A549 (cell line): Measurements from ENCODE around the gene KCNS3. TPM values are rescaled to one million over a fixed set of nuclear protein-coding genes. Genes with fewer than 3 reads are reported as not detected.

ENCODE experiments used
- ATAC-seq, 2 experiments: fragments of 200-7000 bp in 1 of 2; fragments of >200 bp in 1 of 2; cut with Nextera tagmentation in 1 of 2; cut with Tn5 transposase in 1 of 2; 3 replicates each; pipeline versions ENCODE4 v1.8.0 to v1.9.1; 2018 to 2020; ENCODE audit warnings: mild to moderate bottlenecking in 1 of 2, moderate library complexity in 1 of 2
- CTCF ChIA-PET: fragments of 300-600 bp; sonication (Branson Sonifier 250); formaldehyde crosslinking; extraction: SDS; loops from one replicate; lab custom pipeline; 2021; ENCODE audit warnings: antibody characterized with exemption, inconsistent platforms; lab: Yijun Ruan, JAX
- POLR2A ChIA-PET: fragments of 350-600 bp; formaldehyde crosslinking; extraction: SDS; loops from one replicate; lab custom pipeline; 2021; ENCODE audit warnings: antibody characterized with exemption, inconsistent platforms; lab: Yijun Ruan, JAX
- DNase-seq, 2 experiments: peaks; one replicate each; pipeline versions ENCODE4 v3.0.0 to v3.0.0-alpha.2; 2011 to 2016; ENCODE audit warnings: low read depth in 1 of 2, low spot score in 1 of 2
- FAIRE-seq: peaks from 2 replicates; lab custom pipeline; 2011; peaks lifted over from hg19 to GRCh38; lab: Jason Lieb, UNC
- H3K27ac ChIP-seq, 2 experiments: fragments of >200 bp; sonication (Bioruptor Twin); formaldehyde crosslinking; 3 replicates each; pipeline ENCODE4 v1.5.1; 2016 to 2017
- H3K4me1 ChIP-seq: fragments of >200 bp; sonication (Bioruptor Twin); formaldehyde crosslinking; 3 replicates; pipeline ENCODE4 v1.6.1; 2016
- H3K4me2 ChIP-seq: fragments of >200 bp; sonication (Bioruptor Twin); formaldehyde crosslinking; 3 replicates; pipeline ENCODE4 v1.6.1; 2016
- H3K4me3 ChIP-seq: fragments of >200 bp; sonication (Bioruptor Twin); formaldehyde crosslinking; 3 replicates; pipeline ENCODE4 v1.5.1; 2016
- H3K9me3 ChIP-seq: fragments of >200 bp; sonication (Bioruptor Twin); formaldehyde crosslinking; 3 replicates; pipeline ENCODE4 v1.6.1; 2016
- BHLHE40 ChIP-seq: IDR thresholded peaks from 2 replicates; pipeline ENCODE4 v1.6.1; 2012; ENCODE audit warnings: low read depth, low read length, inconsistent platforms
- CHD4 ChIP-seq: fragments of 200-600 bp; sonication (generic); IDR thresholded peaks from 2 replicates; pipeline ENCODE4 v1.6.1; 2016; ENCODE audit warnings: antibody characterized with exemption, mild to moderate bottlenecking, borderline replicate concordance
- FOSL2 ChIP-seq, 2 experiments: fragments of 450-650 bp in 1 of 2; fragments of >200 bp in 1 of 2; sonication (Bioruptor Twin) in 1 of 2; formaldehyde crosslinking; IDR thresholded peaks; 2 replicates each; pipeline versions ENCODE4 v1.5.0 to v1.6.1; 2016 to 2020; ENCODE audit warnings: mild to moderate bottlenecking in 1 of 2, moderate library complexity in 1 of 2
- FOXS1 ChIP-seq: fragments of 250-450 bp; sonication (Bioruptor Pico); IDR thresholded peaks from 2 replicates; pipeline ENCODE4 v1.5.0; 2020; ENCODE audit warnings: mild to moderate bottlenecking, moderate library complexity
- PHF8 ChIP-seq: fragments of 200-600 bp; sonication (generic); IDR thresholded peaks from 2 replicates; pipeline ENCODE4 v1.6.1; 2016; ENCODE audit warnings: low read depth, mild to moderate bottlenecking, antibody characterized with exemption, moderate library complexity, borderline replicate concordance
- RAD21 ChIP-seq, 2 experiments: fragments of >200 bp in 1 of 2; sonication (Bioruptor Twin) in 1 of 2; formaldehyde crosslinking in 1 of 2; IDR thresholded peaks in 1 of 2; conservative IDR thresholded peaks in 1 of 2; 2 replicates in 1 of 2; 3 replicates in 1 of 2; pipeline ENCODE4 v1.6.1; 2012 to 2018; ENCODE audit warnings: inconsistent platforms in 1 of 2
- RNF2 ChIP-seq: fragments of 200-600 bp; sonication (generic); IDR thresholded peaks from 2 replicates; pipeline ENCODE4 v1.6.1; 2016; ENCODE audit warnings: low read depth, mild to moderate bottlenecking, antibody characterized with exemption, moderate library complexity, borderline replicate concordance
- WGBS: methylation state at CpG from one replicate; pipeline ENCODE4 v1.1.6; 2017; ENCODE audit errors: missing lambda C conversion rate; 5-methylcytosine and 5-hydroxymethylcytosine counted together
- polyA plus RNA-seq, 4 experiments: library from polyadenylated mRNA; depleted of rRNA in 3 of 4; stranded (reverse); fragments of >200 nt; fragmentation: RNase III in 1 of 4; extraction: RNeasy Plus Mini Kit Qiagen cat#74134 plus additional on column Dnase treatment in 1 of 4; gene quantifications; 2 replicates in 3 of 4; 3 replicates in 1 of 4; pipeline ENCODE4 v1.2.3, GENCODE V29; 2011 to 2017
- TF ChIP-seq, protein P1 (sequence below): fragments of 450-650 bp; IDR thresholded peaks from 2 replicates; pipeline ENCODE4 v1.6.1; 2014; ENCODE audit warnings: antibody characterized with exemption

Gene KCNS3
- polyA plus RNA-seq, 2 of the 4 experiments (the other 2 are of a cell fraction), result 0.70 to 2.1 TPM

GRCh38 chr2:17979707-17980106 is 101.2 kb downstream of the KCNS3 start (continued):
- no peak for TF ChIP-seq RAD21 (conservative IDR thresholded peaks at IDR 0.05 in 1 of 2, IDR thresholded peaks at IDR 0.05 in 1 of 2)
- no peak for TF ChIP-seq RNF2
- no peak for TF ChIP-seq FOXS1 (CRISPR knock-in tag)

DNA sequence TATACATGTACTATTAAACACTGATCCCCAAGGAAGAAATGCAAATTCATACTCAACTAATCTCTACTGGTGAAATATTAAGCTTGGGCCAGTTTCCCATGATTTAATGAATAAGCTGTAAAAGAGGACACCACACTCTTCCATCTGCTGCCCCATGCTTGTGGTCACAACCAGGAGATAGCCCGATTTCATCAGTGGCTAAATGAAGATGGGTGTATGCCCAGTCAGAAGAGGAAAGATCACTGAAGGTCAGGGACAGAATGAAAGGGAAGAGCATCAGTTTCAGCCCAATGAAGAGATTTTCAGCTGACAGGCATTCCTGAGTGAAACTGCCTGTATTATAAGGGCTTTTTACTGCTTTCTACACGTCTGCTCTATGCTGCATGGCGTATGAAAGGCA is 103.5 kb downstream of the KCNS3 start:
- POLR2A ChIA-PET, result no interaction called here
- no peak for FAIRE-seq
- no peaks in the 10 kb centered on the region for H3K9me3 ChIP-seq
- 5% methylated on average over 3 of the region's 3 CpGs for WGBS
- DNase-seq, result no peak
- CTCF ChIA-PET, result interaction anchor here (0.7 kb wide), 1 partner anchor 1778 kb away, joined by 3 read pairs; no protein-coding TSS in a partner anchor
- no peak overlapping the region for H3K4me2 ChIP-seq
- H3K27ac ChIP-seq, result no peak overlapping the region
- no peak overlapping the region for H3K4me3 ChIP-seq
- no peaks in the 10 kb centered on the region for H3K4me1 ChIP-seq
- ATAC-seq, result no peak
- TF ChIP-seq BHLHE40 (no peak), RAD21 (conservative IDR thresholded peaks at IDR 0.05 in 1 of 2, IDR thresholded peaks at IDR 0.05 in 1 of 2) (no peak), CHD4 (no peak), PHF8 (no peak), RNF2 (no peak), FOSL2 (IDR thresholded peaks at IDR 0.05) (no peak), FOSL2 (CRISPR knock-in tag; IDR thresholded peaks at IDR 0.05) (no peak)
- TF ChIP-seq, protein P1, sequence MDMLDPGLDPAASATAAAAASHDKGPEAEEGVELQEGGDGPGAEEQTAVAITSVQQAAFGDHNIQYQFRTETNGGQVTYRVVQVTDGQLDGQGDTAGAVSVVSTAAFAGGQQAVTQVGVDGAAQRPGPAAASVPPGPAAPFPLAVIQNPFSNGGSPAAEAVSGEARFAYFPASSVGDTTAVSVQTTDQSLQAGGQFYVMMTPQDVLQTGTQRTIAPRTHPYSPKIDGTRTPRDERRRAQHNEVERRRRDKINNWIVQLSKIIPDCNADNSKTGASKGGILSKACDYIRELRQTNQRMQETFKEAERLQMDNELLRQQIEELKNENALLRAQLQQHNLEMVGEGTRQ, result no peak

Other genes with a start within 250 kb of the KCNS3 start
- 34.2 and 51.6 TPM in 2 replicates for gene SMC6, start 124.9 kb upstream of the KCNS3 start, polyA plus RNA-seq (2011; rRNA removed)
- gene SMC6, start 124.9 kb upstream of the KCNS3 start, polyA plus RNA-seq (2017; fragmentation: RNase III; extraction: RNeasy Plus Mini Kit Qiagen cat#74134 plus additional on column Dnase treatment), result 26.0 to 30.7 TPM (median 29.9 TPM) in 3 replicates
- 31.6 and 40.7 TPM in 2 replicates for gene GEN1, start 124.5 kb upstream of the KCNS3 start, polyA plus RNA-seq (2011; rRNA removed)
- gene GEN1, start 124.5 kb upstream of the KCNS3 start, polyA plus RNA-seq (2017; fragmentation: RNase III; extraction: RNeasy Plus Mini Kit Qiagen cat#74134 plus additional on column Dnase treatment), result 16.2 to 18.1 TPM (median 16.8 TPM) in 3 replicates
- not detected in 2 replicates for gene MSGN1, start 62.2 kb upstream of the KCNS3 start, polyA plus RNA-seq (2011; rRNA removed)
- not detected in 3 replicates for gene MSGN1, start 62.2 kb upstream of the KCNS3 start, polyA plus RNA-seq (2017; fragmentation: RNase III; extraction: RNeasy Plus Mini Kit Qiagen cat#74134 plus additional on column Dnase treatment)